ENCODE measurements around the gene TPRG1.

DNA sequence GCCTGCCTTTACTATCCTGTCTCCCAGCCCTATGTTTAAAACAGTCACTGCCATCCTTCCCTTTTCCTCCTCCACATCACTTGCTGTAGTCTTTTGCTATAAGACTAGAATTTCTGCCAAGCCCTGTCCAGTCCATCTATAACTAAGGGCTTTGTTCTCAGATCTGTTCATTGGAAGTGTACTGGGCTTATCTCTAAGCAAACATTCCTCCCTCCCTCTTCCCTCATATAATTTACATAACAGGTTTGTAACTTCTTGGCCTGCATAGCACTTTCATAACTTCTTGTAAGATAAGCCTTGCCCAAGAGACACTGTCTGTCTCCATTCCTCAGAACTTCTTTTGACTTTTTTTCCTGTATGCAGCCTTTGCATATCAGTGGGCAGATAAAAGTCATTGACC lies 16.7 kb downstream of the TPRG1 start:
- TF ChIP-seq, protein P1, sequence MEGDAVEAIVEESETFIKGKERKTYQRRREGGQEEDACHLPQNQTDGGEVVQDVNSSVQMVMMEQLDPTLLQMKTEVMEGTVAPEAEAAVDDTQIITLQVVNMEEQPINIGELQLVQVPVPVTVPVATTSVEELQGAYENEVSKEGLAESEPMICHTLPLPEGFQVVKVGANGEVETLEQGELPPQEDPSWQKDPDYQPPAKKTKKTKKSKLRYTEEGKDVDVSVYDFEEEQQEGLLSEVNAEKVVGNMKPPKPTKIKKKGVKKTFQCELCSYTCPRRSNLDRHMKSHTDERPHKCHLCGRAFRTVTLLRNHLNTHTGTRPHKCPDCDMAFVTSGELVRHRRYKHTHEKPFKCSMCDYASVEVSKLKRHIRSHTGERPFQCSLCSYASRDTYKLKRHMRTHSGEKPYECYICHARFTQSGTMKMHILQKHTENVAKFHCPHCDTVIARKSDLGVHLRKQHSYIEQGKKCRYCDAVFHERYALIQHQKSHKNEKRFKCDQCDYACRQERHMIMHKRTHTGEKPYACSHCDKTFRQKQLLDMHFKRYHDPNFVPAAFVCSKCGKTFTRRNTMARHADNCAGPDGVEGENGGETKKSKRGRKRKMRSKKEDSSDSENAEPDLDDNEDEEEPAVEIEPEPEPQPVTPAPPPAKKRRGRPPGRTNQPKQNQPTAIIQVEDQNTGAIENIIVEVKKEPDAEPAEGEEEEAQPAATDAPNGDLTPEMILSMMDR (IDR thresholded peaks at IDR 0.05): no peak
- TF ChIP-seq POLR2AphosphoS5 (IDR thresholded peaks at IDR 0.05) (peak; percentile 91), POLR2A (IDR thresholded peaks at IDR 0.05) (no peak)

Measured in prostate gland (tissue), 2 donors.